Measurements from ENCODE around the gene DNTT. TPM values are rescaled to one million over a fixed set of nuclear protein-coding genes. Genes with fewer than 3 reads are reported as not detected.

DNTT gene
- total RNA-seq, 4 donors from 2014 or later, result not detected

GRCh38 chr10:96384506-96384905 lies 80.3 kb downstream of the DNTT start:
- Histone ChIP-seq H3K9me3 (no peaks in the 10 kb centered on the region), H3K4me1 (peaks cover 0 to 3% (median 1%) of the 10 kb centered on the region in 4 donors), H3K27me3 (no peaks in the 10 kb centered on the region), H3K27ac (replicated peaks in 1 of 4) (no peak overlapping the region), H3K4me3 (no peak overlapping the region), H3K36me3 (no peaks in the 10 kb centered on the region)
- 85% methylated on average over 21 of the region's 25 CpGs for WGBS
- intact Hi-C loops (cut with DNase I), result no loop called here
- DNase-seq (ENCODE audit: extremely low spot score), result no peak
- TF ChIP-seq POLR2AphosphoS5 (IDR thresholded peaks at IDR 0.05) (no peak), EP300 (IDR thresholded peaks at IDR 0.05) (no peak), CTCF (IDR thresholded peaks at IDR 0.05) (no peak), POLR2A (IDR thresholded peaks at IDR 0.05; ENCODE audit: low read depth) (no peak)

GRCh38 chr10:96387161-96387560 lies 82.9 kb downstream of the DNTT start:
- Histone ChIP-seq H3K27me3 (no peaks in the 10 kb centered on the region), H3K36me3 (no peaks in the 10 kb centered on the region), H3K9me3 (no peaks in the 10 kb centered on the region), H3K4me1 (peaks cover 13 to 20% (median 16%) of the 10 kb centered on the region in 4 donors), H3K4me3 (no peak overlapping the region), H3K27ac (replicated peaks in 1 of 4) (no peak overlapping the region)
- TF ChIP-seq CTCF (IDR thresholded peaks at IDR 0.05) (no peak), POLR2AphosphoS5 (IDR thresholded peaks at IDR 0.05) (no peak), EP300 (IDR thresholded peaks at IDR 0.05) (no peak), POLR2A (IDR thresholded peaks at IDR 0.05; ENCODE audit: low read depth) (no peak)
- 67% methylated on average over 1 of the region's 2 CpGs for WGBS
- intact Hi-C loops (cut with DNase I), result no loop called here
- DNase-seq (ENCODE audit: extremely low spot score), result no peak

- no peak for DNase-seq (ENCODE audit: extremely low spot score)
- Histone ChIP-seq H3K4me1 (peaks cover 13 to 20% (median 16%) of the 10 kb centered on the region in 4 donors), H3K27me3 (no peaks in the 10 kb centered on the region), H3K27ac (replicated peaks in 1 of 4) (no peak overlapping the region), H3K36me3 (no peaks in the 10 kb centered on the region), H3K9me3 (no peaks in the 10 kb centered on the region), H3K4me3 (no peak overlapping the region)
- 78% methylated on average over 7 of the region's 7 CpGs for WGBS
- intact Hi-C loops (cut with DNase I), result no loop called here
- no peak for TF ChIP-seq CTCF (IDR thresholded peaks at IDR 0.05)
- TF ChIP-seq POLR2A (IDR thresholded peaks at IDR 0.05; ENCODE audit: low read depth), result no peak
- TF ChIP-seq EP300 (IDR thresholded peaks at IDR 0.05), result no peak
- TF ChIP-seq POLR2AphosphoS5 (IDR thresholded peaks at IDR 0.05), result no peak
Measured at GRCh38 chr10:96387601-96388000, 83.4 kb downstream of the DNTT start.

Other genes with a start within 250 kb of the DNTT start
- gene ZNF518A, start 174.1 kb upstream of the DNTT start, total RNA-seq, result 10 to 100 TPM; 11.6 to 20.8 (median 12.2) TPM
- 1 to 10 TPM in 2 of 4 donors, under 1 TPM in 2; 0.86 to 5.0 (median 1.1) TPM for gene BLNK, start 32.9 kb upstream of the DNTT start, total RNA-seq
- not detected for gene OPALIN, start 54.6 kb downstream of the DNTT start, total RNA-seq
- 1 to 10 TPM in 1 of 4 donors, under 1 TPM in 3; 0.17 to 2.1 (median 0.27) TPM for gene TLL2, start 209.5 kb downstream of the DNTT start, total RNA-seq

Data from esophagus muscularis mucosa (tissue), 4 donors.